BJ (cell line): ENCODE results near the gene SLIT3. TPM values are rescaled to one million over a fixed set of nuclear protein-coding genes. Genes with fewer than 3 reads are reported as not detected.

Experiments
- CTCF ChIA-PET: fragments of 350-600 bp; formaldehyde crosslinking; extraction: SDS; loops from one replicate; lab custom pipeline; 2021; ENCODE audit warnings: antibody characterized with exemption, inconsistent platforms; lab: Yijun Ruan, JAX
- POLR2A ChIA-PET: fragments of 300-600 bp; sonication (Branson Sonifier 250); formaldehyde crosslinking; extraction: SDS; loops from one replicate; lab custom pipeline; 2021; ENCODE audit warnings: antibody characterized with exemption; lab: Charles Lee
- DNase-seq: peaks from one replicate; pipeline ENCODE4 v3.0.0-alpha.2; 2011; ENCODE audit warnings: low read depth
- H3K27me3 ChIP-seq: 2 replicates; pipeline ENCODE4 v1.6.0; 2011; ENCODE audit warnings: low read length; ENCODE audit not compliant: control insufficient read depth, insufficient read depth
- H3K36me3 ChIP-seq: 2 replicates; pipeline ENCODE4 v1.5.1; 2011; ENCODE audit warnings: low read length; ENCODE audit not compliant: control insufficient read depth, insufficient read depth
- H3K4me3 ChIP-seq: 2 replicates; pipeline ENCODE4 v1.5.1; 2011; ENCODE audit warnings: low read depth, mild to moderate bottlenecking, control low read depth, low read length
- CTCF ChIP-seq: IDR thresholded peaks from 2 replicates; pipeline ENCODE4 v1.5.1; 2011; ENCODE audit warnings: low read depth, mild to moderate bottlenecking, control low read depth, inconsistent platforms, low read length, moderate library complexity; ENCODE audit not compliant: insufficient read depth
- polyA plus RNA-seq: library from polyadenylated mRNA; depleted of rRNA; stranded (reverse); fragments of >200 nt; gene quantifications from 2 replicates; pipeline ENCODE4 v1.2.3, GENCODE V29; 2011

The SLIT3 gene
- polyA plus RNA-seq, 1 experiment: 26.8 TPM

GRCh38 chr5:169139480-169140050 is 161.4 kb downstream of the SLIT3 start:
- ChIA-PET CTCF (no interaction called here), POLR2A (no interaction called here)
- no peak for TF ChIP-seq CTCF
- no peak for DNase-seq
- Histone ChIP-seq H3K27me3 (no peaks in the 10 kb centered on the region), H3K36me3 (no peaks in the 10 kb centered on the region), H3K4me3 (no peak overlapping the region)

DNA sequence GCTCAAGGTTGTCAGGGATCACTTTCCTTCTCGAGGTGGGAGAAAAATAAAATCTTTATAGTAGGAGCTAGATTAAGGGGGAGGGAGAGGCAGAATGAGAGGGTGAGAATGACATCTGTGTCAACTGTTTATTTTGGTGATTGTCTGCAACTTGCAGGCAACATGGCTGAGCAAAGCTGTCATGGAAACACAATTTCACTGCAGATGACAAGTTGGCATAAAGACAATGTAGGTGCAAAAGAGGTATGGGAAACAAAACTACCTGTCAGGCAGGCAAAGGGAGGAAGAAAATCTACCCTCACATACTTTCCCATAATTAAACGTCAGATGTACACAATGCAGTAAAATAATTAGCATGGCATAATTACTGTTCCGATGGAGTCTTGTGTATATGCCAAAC is 167.4 kb downstream of the SLIT3 start:
- H3K27me3 ChIP-seq: no peaks in the 10 kb centered on the region; the same call in 1 of the 2 replicates
- no peak for DNase-seq
- no peaks in the 10 kb centered on the region for H3K36me3 ChIP-seq
- H3K4me3 ChIP-seq: no peak overlapping the region
- TF ChIP-seq CTCF: no peak
- POLR2A ChIA-PET: no interaction called here
- CTCF ChIA-PET: interaction anchor here (1.1 kb wide), 1 partner anchor 21 kb away, joined by 4 read pairs; no protein-coding TSS in a partner anchor

GRCh38 chr5:169132302-169132660 is 168.7 kb downstream of the SLIT3 start:
- no peak for TF ChIP-seq CTCF
- H3K27me3 ChIP-seq: no peaks in the 10 kb centered on the region; the same call in 1 of the 2 replicates
- no peak for DNase-seq
- POLR2A ChIA-PET: interaction anchor here (0.7 kb wide), 1 partner anchor 10 kb away, joined by 3 read pairs; no protein-coding TSS in a partner anchor
- H3K36me3 ChIP-seq: no peaks in the 10 kb centered on the region
- CTCF ChIA-PET: no interaction called here
- no peak overlapping the region for H3K4me3 ChIP-seq

GRCh38 chr5:169131616-169132301 is 169.2 kb downstream of the SLIT3 start:
- Histone ChIP-seq H3K4me3 (no peak overlapping the region), H3K36me3 (no peaks in the 10 kb centered on the region), H3K27me3 (no peaks in the 10 kb centered on the region; the same call in 1 of the 2 replicates)
- CTCF ChIA-PET: interaction anchor here (1.6 kb wide), 1 partner anchor 18 kb away, joined by 3 read pairs; no protein-coding TSS in a partner anchor
- no peak for DNase-seq
- no peak for TF ChIP-seq CTCF
- POLR2A ChIA-PET: no interaction called here

- DNase-seq: no peak
- ChIA-PET POLR2A (no interaction called here), CTCF (interaction anchor here (0.7 to 1.3 kb wide), 2 partner anchors 13 to 29 kb away, joined by 3 to 4 read pairs; no protein-coding TSS in a partner anchor)
- no peak for TF ChIP-seq CTCF
- Histone ChIP-seq H3K4me3 (no peak overlapping the region), H3K27me3 (no peaks in the 10 kb centered on the region), H3K36me3 (no peaks in the 10 kb centered on the region)
Measured at GRCh38 chr5:169128679-169129078, 172.3 kb downstream of the SLIT3 start.
